Sigmoid colon (tissue), 4 donors: ENCODE results near the gene TUBA4B.

ENCODE experiments used
- CTCF ChIP-seq, 4 experiments: fragments of 450-650 bp in 3 of 4; fragments of 200-600 bp in 1 of 4; IDR thresholded peaks; one replicate each; pipeline ENCODE4 v1.5.1; 2016 to 2019; ENCODE audit warnings: antibody characterized with exemption in 4 of 4, mild to moderate bottlenecking in 3 of 4, moderate library complexity in 2 of 4
- POLR2A ChIP-seq, 2 donors: fragments of 450-650 bp; IDR thresholded peaks; one replicate each; pipeline ENCODE4 v1.6.1; 2016; ENCODE audit warnings: antibody characterized with exemption in 2 of 2, mild to moderate bottlenecking in 2 of 2, moderate library complexity in 2 of 2
- POLR2AphosphoS5 ChIP-seq, 4 donors: sonication (generic); formaldehyde crosslinking; IDR thresholded peaks; one replicate each; pipeline ENCODE4 v1.6.1; 2017; ENCODE audit warnings: antibody characterized with exemption in 4 of 4

GRCh38 chr2:219293736-219294231 lies 40.7 kb downstream of the TUBA4B start:
- TF ChIP-seq POLR2A (IDR thresholded peaks at IDR 0.05) (no peak), CTCF (IDR thresholded peaks at IDR 0.05) (no peak), POLR2AphosphoS5 (IDR thresholded peaks at IDR 0.05) (no peak)
